GM21360 (cell line): ENCODE measurements around the gene HOXD8.
A peak's percentile ranks its signal among the peaks of the same experiment; 100 is the strongest.

ENCODE experiments used
- ATAC-seq: cut with Tn5 transposase; IDR thresholded peaks from one replicate; pipeline ENCODE4 v1.9.1; 2021; ENCODE audit warnings: mild to moderate bottlenecking, moderate library complexity; ENCODE audit not compliant: unreplicated experiment

The HOXD8 gene

GRCh38 chr2:176128982-176129796, at the start of gene HOXD8:
Gene HOXD8, plus strand, starts transcription at chr2:176129705. Its CDS starts 662 bp downstream, at chr2:176130367.
- no peak for ATAC-seq

GRCh38 chr2:176079831-176080539, 49.5 kb upstream of the HOXD8 start:
- ATAC-seq = peak; percentile 48

GRCh38 chr2:176080540-176081375, 48.7 kb upstream of the HOXD8 start:
- no peak for ATAC-seq

GRCh38 chr2:176081376-176081836, 48.1 kb upstream of the HOXD8 start:
- no peak for ATAC-seq

- no peak for ATAC-seq
These were observed 47.5 kb upstream of the HOXD8 start for GRCh38 chr2:176081837-176082524.

- no peak for ATAC-seq
These were observed 47.0 kb upstream of the HOXD8 start for GRCh38 chr2:176082525-176082823.

- no peak for ATAC-seq
These were observed 46.4 kb upstream of the HOXD8 start for GRCh38 chr2:176082824-176083751.

GRCh38 chr2:176083796-176084261, 45.7 kb upstream of the HOXD8 start, which contains the start of gene EVX2:
Gene EVX2, minus strand, starts transcription at chr2:176083962. Its CDS starts 186 bp downstream, at chr2:176083776.
- no peak for ATAC-seq

GRCh38 chr2:176084611-176085119, 44.8 kb upstream of the HOXD8 start:
- no peak for ATAC-seq

- no peak for ATAC-seq
These were observed 44.3 kb upstream of the HOXD8 start for GRCh38 chr2:176085120-176085788.

GRCh38 chr2:176085861-176086771, 43.4 kb upstream of the HOXD8 start:
- ATAC-seq = no peak

GRCh38 chr2:176087330-176088047, 42.0 kb upstream of the HOXD8 start:
- no peak for ATAC-seq

- no peak for ATAC-seq
These were observed 41.2 kb upstream of the HOXD8 start for GRCh38 chr2:176088048-176088936.

- no peak for ATAC-seq
These were observed 40.3 kb upstream of the HOXD8 start for GRCh38 chr2:176088937-176089842.

- no peak for ATAC-seq
These were observed 39.6 kb upstream of the HOXD8 start for GRCh38 chr2:176089843-176090395.
